Caco-2 (cell line): ENCODE results near the gene CNIH4. TPM values are rescaled to one million over a fixed set of nuclear protein-coding genes. Genes with fewer than 3 reads are reported as not detected.

Source experiments
- BruUV-seq: library from RNA; stranded (reverse); fragments of 400-500 nt; replicated peaks from 2 replicates; lab custom pipeline; 2021; lab: Mats Ljungman, UMichigan
- CTCF ChIA-PET: fragments of 300-600 bp; sonication (Branson Sonifier 250); formaldehyde crosslinking; loops from one replicate; lab custom pipeline; 2022; ENCODE audit warnings: antibody characterized with exemption; lab: Charles Lee
- POLR2A ChIA-PET: fragments of 300-600 bp; sonication (Branson Sonifier 250); formaldehyde crosslinking; loops from one replicate; lab custom pipeline; 2022; ENCODE audit warnings: antibody characterized with exemption; lab: Charles Lee
- DNase-seq, 2 experiments: peaks; one replicate each; pipeline versions ENCODE4 v3.0.0 to v3.0.0-alpha.2; 2020 to 2022
- H3K27me3 ChIP-seq: replicated peaks from 2 replicates; pipeline ENCODE4 v1.6.0; 2011; ENCODE audit warnings: low read length; ENCODE audit not compliant: control insufficient read depth, insufficient read depth
- H3K36me3 ChIP-seq: 2 replicates; pipeline ENCODE4 v1.5.1; 2011; ENCODE audit warnings: low read length; ENCODE audit not compliant: control insufficient read depth, insufficient read depth
- H3K4me1 ChIP-seq: fragments of 250-450 bp; sonication (Bioruptor Pico); 2 replicates; pipeline ENCODE4 v1.5.1; 2020; ENCODE audit warnings: mild to moderate bottlenecking
- H3K4me3 ChIP-seq: 2 replicates; pipeline ENCODE4 v1.5.1; 2011; ENCODE audit warnings: low read depth, mild to moderate bottlenecking, control low read depth, low read length
- H3K9me3 ChIP-seq: fragments of 250-450 bp; sonication (Bioruptor Pico); 2 replicates; pipeline ENCODE4 v1.5.1; 2020; ENCODE audit warnings: mild to moderate bottlenecking, moderate library complexity
- H3K27ac Mint-ChIP-seq: one replicate; pipeline ENCODE4 v1.8.0; 2022; ENCODE audit warnings: mixed read lengths; ENCODE audit not compliant: unreplicated experiment
- H3K27me3 Mint-ChIP-seq: one replicate; pipeline ENCODE4 v1.8.0; 2022; ENCODE audit warnings: mixed read lengths; ENCODE audit not compliant: insufficient read depth, unreplicated experiment
- H3K36me3 Mint-ChIP-seq: one replicate; pipeline ENCODE4 v1.8.0; 2022; ENCODE audit warnings: mild to moderate bottlenecking, mixed read lengths; ENCODE audit not compliant: insufficient read depth, unreplicated experiment
- H3K4me1 Mint-ChIP-seq: one replicate; pipeline ENCODE4 v1.8.0; 2022; ENCODE audit warnings: low read depth, mixed read lengths; ENCODE audit not compliant: unreplicated experiment
- H3K4me3 Mint-ChIP-seq: one replicate; pipeline ENCODE4 v1.8.0; 2022; ENCODE audit warnings: mild to moderate bottlenecking, moderate library complexity, mixed read lengths; ENCODE audit not compliant: unreplicated experiment
- H3K9me3 Mint-ChIP-seq: one replicate; pipeline ENCODE4 v1.8.0; 2022; ENCODE audit warnings: mixed read lengths; ENCODE audit not compliant: unreplicated experiment
- CTCF ChIP-seq, 2 experiments: fragments of 200-600 bp in 1 of 2; IDR thresholded peaks; 1 replicate in 1 of 2; 2 replicates in 1 of 2; pipeline versions ENCODE4 v1.5.1 to v1.8.0; 2011 to 2022; ENCODE audit warnings: antibody characterized with exemption in 1 of 2, control low read depth in 1 of 2, inconsistent platforms in 1 of 2, low read depth in 1 of 2, low read length in 1 of 2, mild to moderate bottlenecking in 1 of 2, moderate library complexity in 1 of 2; ENCODE audit not compliant: insufficient read depth in 1 of 2, severe bottlenecking in 1 of 2, unreplicated experiment in 1 of 2
- intact Hi-C: fragments of 100-400 bp; cut with micrococcal nuclease; formaldehyde crosslinking; loops from one replicate; pipeline ENCODE4 v1.10.0; 2022; ENCODE audit not compliant: unreplicated experiment
- total RNA-seq: library from RNA; stranded (reverse); gene quantifications from 2 replicates; pipeline ENCODE4 v1.2.3, GENCODE V29; 2022

CNIH4 gene
- total RNA-seq, 1 experiment from 2014 or later, result 85.6 TPM

GRCh38 chr1:224329842-224330753, 26.6 kb upstream of the CNIH4 start, which contains the start of gene NVL:
Gene NVL, minus strand, starts transcription at chr1:224330172. Its CDS starts 45 bp downstream, at chr1:224330127.
- no peaks in the 10 kb centered on the region for H3K9me3 Mint-ChIP-seq
- no peaks in the 10 kb centered on the region; the same call in 1 of the 2 replicates for H3K4me1 ChIP-seq
- peak within 1 kb of the TSS; percentile 99 for H3K27ac Mint-ChIP-seq
- H3K4me3 ChIP-seq, result peak within 1 kb of the TSS; percentile 76
- peaks cover 20% of the 10 kb centered on the region for H3K4me1 Mint-ChIP-seq
- H3K36me3 ChIP-seq, result no peaks in the 10 kb centered on the region
- H3K9me3 ChIP-seq, result no peaks in the 10 kb centered on the region
- no peaks in the 10 kb centered on the region for H3K27me3 Mint-ChIP-seq
- peak within 1 kb of the TSS; percentile 92 for H3K4me3 Mint-ChIP-seq
- BruUV-seq, result no TSS peak
- H3K27me3 ChIP-seq, result no peaks in the 10 kb centered on the region
- ChIA-PET CTCF (interaction anchor here (0.5 to 1.4 kb wide), 3 partner anchors 21 to 593 kb away, joined by 3 read pairs; no protein-coding TSS in a partner anchor), POLR2A (interaction anchor here (1.0 to 1.4 kb wide), 2 partner anchors 13 to 16 kb away, joined by 3 to 6 read pairs; no protein-coding TSS in a partner anchor)
- DNase-seq, result peak; percentile 88 to 92
- no peak for TF ChIP-seq CTCF (IDR thresholded peaks at IDR 0.05; ENCODE audit: insufficient read depth in 1 of 2, low read depth in 1 of 2, low read length in 1 of 2, severe bottlenecking in 1 of 2, unreplicated experiment in 1 of 2)
- intact Hi-C loops, result loop anchor here (1.0 to 2.0 kb wide), 2 partner anchors 9 to 629 kb away; no protein-coding TSS in a partner anchor
- H3K36me3 Mint-ChIP-seq, result no peaks in the 10 kb centered on the region

GRCh38 chr1:224331326-224331725, 25.4 kb upstream of the CNIH4 start:
- Mint-ChIP-seq H3K27me3 (no peaks in the 10 kb centered on the region), H3K4me1 (peaks cover 20% of the 10 kb centered on the region), H3K36me3 (no peaks in the 10 kb centered on the region), H3K9me3 (no peaks in the 10 kb centered on the region), H3K27ac (peak overlapping the region; percentile 99), H3K4me3 (peak overlapping the region; percentile 92)
- no peak for TF ChIP-seq CTCF (IDR thresholded peaks at IDR 0.05; ENCODE audit: insufficient read depth in 1 of 2, low read depth in 1 of 2, low read length in 1 of 2, severe bottlenecking in 1 of 2, unreplicated experiment in 1 of 2)
- H3K36me3 ChIP-seq, result no peaks in the 10 kb centered on the region
- no TSS peak for BruUV-seq
- peak overlapping the region; percentile 76; the same call in 1 of the 2 replicates for H3K4me3 ChIP-seq
- no peaks in the 10 kb centered on the region; the same call in 1 of the 2 replicates for H3K4me1 ChIP-seq
- POLR2A ChIA-PET, result no interaction called here
- no peaks in the 10 kb centered on the region for H3K9me3 ChIP-seq
- CTCF ChIA-PET, result interaction anchor here (0.6 kb wide), 1 partner anchor 593 kb away, joined by 3 read pairs; no protein-coding TSS in a partner anchor
- no peak for DNase-seq
- intact Hi-C loops, result loop anchor here (2.0 kb wide), 1 partner anchor 631 kb away; no protein-coding TSS in a partner anchor
- H3K27me3 ChIP-seq, result no peaks in the 10 kb centered on the region

- H3K4me3 ChIP-seq, result no peak overlapping the region
Measured at GRCh38 chr1:224331824-224332223, 24.9 kb upstream of the CNIH4 start.

More at GRCh38 chr1:224331824-224332223, 24.9 kb upstream of the CNIH4 start:
- BruUV-seq, result no TSS peak
- TF ChIP-seq CTCF (IDR thresholded peaks at IDR 0.05; ENCODE audit: insufficient read depth in 1 of 2, low read depth in 1 of 2, low read length in 1 of 2, severe bottlenecking in 1 of 2, unreplicated experiment in 1 of 2), result no peak
- Mint-ChIP-seq H3K27ac (no peak overlapping the region), H3K4me1 (peaks cover 20% of the 10 kb centered on the region), H3K4me3 (no peak overlapping the region), H3K36me3 (no peaks in the 10 kb centered on the region), H3K27me3 (no peaks in the 10 kb centered on the region), H3K9me3 (no peaks in the 10 kb centered on the region)
- no peaks in the 10 kb centered on the region; the same call in 1 of the 2 replicates for H3K4me1 ChIP-seq
- no peak for DNase-seq
- no peaks in the 10 kb centered on the region for H3K9me3 ChIP-seq
- CTCF ChIA-PET, result no interaction called here
- intact Hi-C loops, result loop anchor here (2.0 kb wide), 1 partner anchor 631 kb away; no protein-coding TSS in a partner anchor
- H3K36me3 ChIP-seq, result no peaks in the 10 kb centered on the region
- no peaks in the 10 kb centered on the region for H3K27me3 ChIP-seq
- POLR2A ChIA-PET, result no interaction called here
